Measurements from ENCODE around the gene RNF13. TPM values are rescaled to one million over a fixed set of nuclear protein-coding genes. Genes with fewer than 3 reads are reported as not detected.

RNF13 gene
- total and polyA plus RNA-seq, 2 donors (not counting 1 experiment from before 2014, with no cell fraction given) = 38.0 to 86.5 TPM

GRCh38 chr3:149954812-149955211 is 141.8 kb downstream of the RNF13 start:
- Histone ChIP-seq H4K20me1 (ENCODE audit: control insufficient read depth, insufficient read depth, low read length, poor library complexity, severe bottlenecking) (peaks cover 28% of the 10 kb centered on the region), H3K9ac (ENCODE audit: low read length) (peak overlapping the region; percentile 8), H3K27ac (ENCODE audit: low read length in 2 of 2) (no peak overlapping the region), H3K36me3 (replicated peaks in 1 of 2; ENCODE audit: control extremely low read depth in 1 of 2, control insufficient read depth in 1 of 2, extremely low read depth in 1 of 2, insufficient read depth in 2 of 2, low read length in 1 of 2) (peaks cover 6 to 13% of the 10 kb centered on the region in 2 experiments), H3K79me2 (ENCODE audit: control insufficient read depth, insufficient read depth, low read length) (no peaks in the 10 kb centered on the region), H3K4me1 (ENCODE audit: control insufficient read depth in 2 of 2, insufficient read depth in 2 of 2, low read length in 2 of 2) (peaks cover 0 to 17% of the 10 kb centered on the region in 2 donors), H3K9me3 (ENCODE audit: control extremely low read depth in 1 of 3, control insufficient read depth in 2 of 3, insufficient read depth in 1 of 3, low read length in 2 of 3) (no peaks in the 10 kb centered on the region), H3K4me3 (ENCODE audit: control extremely low read depth in 1 of 5, extremely low read depth in 1 of 5, insufficient read depth in 1 of 5, low read depth in 2 of 5, low read length in 4 of 5) (no peak overlapping the region), H2AFZ (ENCODE audit: insufficient read depth, low read depth, low read length, poor library complexity, severe bottlenecking) (no peak overlapping the region), H3K4me2 (replicated peaks; ENCODE audit: low read depth, low read length, poor library complexity, severe bottlenecking) (no peak overlapping the region), H3K27me3 (replicated peaks in 1 of 4; ENCODE audit: control extremely low read depth in 1 of 4, control insufficient read depth in 3 of 4, insufficient read depth in 4 of 4, low read length in 3 of 4) (no peaks in the 10 kb centered on the region)
- H3K4me1 Mint-ChIP-seq = peaks cover 27% of the 10 kb centered on the region
- H3K9me3 Mint-ChIP-seq (ENCODE audit: insufficient read depth) = no peaks in the 10 kb centered on the region
- CTCF ChIA-PET = interaction anchor here (0.6 to 1.9 kb wide), 4 partner anchors 8 to 328 kb away, joined by 3 to 9 read pairs (median 4); no protein-coding TSS in a partner anchor
- POLR2A ChIA-PET = no interaction called here
- no CpG with 5 or more reads among the region's 1 CpG for WGBS (ENCODE audit: insufficient coverage)
- intact Hi-C loops (cut with micrococcal nuclease) = no loop called here
- no peak overlapping the region for H3K4me3 Mint-ChIP-seq
- TF ChIP-seq CTCF (IDR thresholded peaks at IDR 0.05) (no peak), EZH2 (IDR thresholded peaks at IDR 0.05; ENCODE audit: borderline replicate concordance, insufficient read depth, low read depth, low read length, poor library complexity, severe bottlenecking) (no peak)
- no peaks in the 10 kb centered on the region for H3K27me3 Mint-ChIP-seq
- no peak overlapping the region for H3K27ac Mint-ChIP-seq
- ATAC-seq (ENCODE audit: low read depth) = no peak
- no peak for DNase-seq

- Mint-ChIP-seq H3K27me3 (no peaks in the 10 kb centered on the region), H3K4me1 (peaks cover 27% of the 10 kb centered on the region), H3K27ac (no peak overlapping the region), H3K4me3 (no peak overlapping the region), H3K9me3 (ENCODE audit: insufficient read depth) (no peaks in the 10 kb centered on the region)
- TF ChIP-seq EZH2 (IDR thresholded peaks at IDR 0.05; ENCODE audit: borderline replicate concordance, insufficient read depth, low read depth, low read length, poor library complexity, severe bottlenecking) (no peak), CTCF (IDR thresholded peaks at IDR 0.05) (no peak)
- WGBS (ENCODE audit: insufficient coverage) = no CpG with 5 or more reads among the region's 2 CpGs
- no peak overlapping the region for H3K9ac ChIP-seq (ENCODE audit: low read length)
- H4K20me1 ChIP-seq (ENCODE audit: control insufficient read depth, insufficient read depth, low read length, poor library complexity, severe bottlenecking) = peaks cover 21% of the 10 kb centered on the region
- intact Hi-C loops (cut with micrococcal nuclease) = no loop called here
- no peak overlapping the region for H3K4me2 ChIP-seq (replicated peaks; ENCODE audit: low read depth, low read length, poor library complexity, severe bottlenecking)
- H3K79me2 ChIP-seq (ENCODE audit: control insufficient read depth, insufficient read depth, low read length) = no peaks in the 10 kb centered on the region
- ATAC-seq (ENCODE audit: low read depth) = no peak
- H3K36me3 ChIP-seq (replicated peaks in 1 of 2; ENCODE audit: control extremely low read depth in 1 of 2, control insufficient read depth in 1 of 2, extremely low read depth in 1 of 2, insufficient read depth in 2 of 2, low read length in 1 of 2) = peaks cover 6 to 10% of the 10 kb centered on the region in 2 experiments
- H2AFZ ChIP-seq (ENCODE audit: insufficient read depth, low read depth, low read length, poor library complexity, severe bottlenecking) = no peak overlapping the region
- H3K4me3 ChIP-seq (ENCODE audit: control extremely low read depth in 1 of 5, extremely low read depth in 1 of 5, insufficient read depth in 1 of 5, low read depth in 2 of 5, low read length in 4 of 5) = no peak overlapping the region
- H3K4me1 ChIP-seq (ENCODE audit: control insufficient read depth in 2 of 2, insufficient read depth in 2 of 2, low read length in 2 of 2) = peaks cover 0 to 17% of the 10 kb centered on the region in 2 donors
- no peak overlapping the region for H3K27ac ChIP-seq (ENCODE audit: low read length in 2 of 2)
- CTCF ChIA-PET = interaction anchor here (1.5 to 1.9 kb wide), 2 partner anchors 9 to 11 kb away, joined by 3 to 9 read pairs; no protein-coding TSS in a partner anchor
- H3K9me3 ChIP-seq (ENCODE audit: control extremely low read depth in 1 of 3, control insufficient read depth in 2 of 3, insufficient read depth in 1 of 3, low read length in 2 of 3) = no peaks in the 10 kb centered on the region
- no peak for DNase-seq
- POLR2A ChIA-PET = no interaction called here
- H3K27me3 ChIP-seq (replicated peaks in 1 of 4; ENCODE audit: control extremely low read depth in 1 of 4, control insufficient read depth in 3 of 4, insufficient read depth in 4 of 4, low read length in 3 of 4) = no peaks in the 10 kb centered on the region
Measured at GRCh38 chr3:149955449-149955848, 142.4 kb downstream of the RNF13 start.
